NCI-H146 treated with DMSO at 0.1 percent for 48 hours (cell line): ENCODE results near the gene RNU6-9.

Experiments
- DNase-seq: peaks from one replicate; lab custom pipeline; 2025; ENCODE audit not compliant: unreplicated experiment; lab: John Stamatoyannopoulos, UW

RNU6-9 gene

DNA sequence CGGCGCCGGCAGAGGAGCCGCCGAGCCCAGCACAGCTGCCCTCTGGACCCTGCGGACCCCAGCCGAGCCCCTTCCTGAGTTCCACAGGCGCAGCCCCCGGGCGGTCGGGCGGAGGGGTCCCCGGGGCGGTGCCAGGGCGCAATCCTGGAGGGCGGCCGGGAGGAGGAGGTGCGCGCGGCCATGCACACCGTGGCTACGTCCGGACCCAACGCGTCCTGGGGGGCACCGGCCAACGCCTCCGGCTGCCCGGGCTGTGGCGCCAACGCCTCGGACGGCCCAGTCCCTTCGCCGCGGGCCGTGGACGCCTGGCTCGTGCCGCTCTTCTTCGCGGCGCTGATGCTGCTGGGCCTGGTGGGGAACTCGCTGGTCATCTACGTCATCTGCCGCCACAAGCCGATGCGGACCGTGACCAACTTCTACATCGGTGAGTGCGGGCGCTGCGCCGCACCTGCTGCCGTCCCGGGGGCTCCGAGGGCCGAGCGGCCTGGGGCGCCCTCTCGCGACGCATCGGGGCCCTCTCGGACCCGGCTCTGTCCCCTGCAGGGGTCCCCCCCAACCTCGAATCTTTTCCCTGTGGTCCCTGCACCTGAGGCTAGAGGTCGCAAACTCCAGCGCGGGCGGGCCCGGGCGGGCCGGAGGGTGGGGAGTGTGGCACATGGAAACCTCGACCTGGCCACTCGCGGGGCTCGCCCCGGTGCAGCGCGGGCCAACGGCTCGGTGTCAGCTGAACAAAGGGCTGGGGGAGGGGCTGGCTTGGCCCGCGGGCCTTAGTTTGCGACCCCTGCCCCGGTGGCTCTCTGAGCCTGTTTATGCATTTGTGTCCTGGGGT is 24.3 kb downstream of the RNU6-9 start, which contains the start of gene KISS1R:
Gene KISS1R (plus strand): TSS at position 11 of the 829 bp plus-strand sequence. CDS start 170 bp downstream, at position 181.
- peak; percentile 34 for DNase-seq

DNA sequence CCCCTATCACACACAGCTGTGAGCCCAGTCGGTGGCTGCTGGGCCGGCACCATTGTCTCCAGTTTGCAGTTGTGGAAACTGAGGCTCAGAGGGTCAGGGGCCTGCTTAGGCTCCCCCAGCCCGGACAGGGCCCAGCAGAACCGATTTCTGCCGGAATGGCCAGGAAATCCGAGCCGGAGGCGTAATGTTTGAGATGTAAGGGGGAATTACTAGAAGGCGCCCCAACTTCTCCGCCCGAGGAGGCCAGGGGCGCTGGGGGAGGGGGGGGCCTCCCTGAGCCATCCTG is 24.8 kb downstream of the RNU6-9 start:
- DNase-seq: no peak

DNA sequence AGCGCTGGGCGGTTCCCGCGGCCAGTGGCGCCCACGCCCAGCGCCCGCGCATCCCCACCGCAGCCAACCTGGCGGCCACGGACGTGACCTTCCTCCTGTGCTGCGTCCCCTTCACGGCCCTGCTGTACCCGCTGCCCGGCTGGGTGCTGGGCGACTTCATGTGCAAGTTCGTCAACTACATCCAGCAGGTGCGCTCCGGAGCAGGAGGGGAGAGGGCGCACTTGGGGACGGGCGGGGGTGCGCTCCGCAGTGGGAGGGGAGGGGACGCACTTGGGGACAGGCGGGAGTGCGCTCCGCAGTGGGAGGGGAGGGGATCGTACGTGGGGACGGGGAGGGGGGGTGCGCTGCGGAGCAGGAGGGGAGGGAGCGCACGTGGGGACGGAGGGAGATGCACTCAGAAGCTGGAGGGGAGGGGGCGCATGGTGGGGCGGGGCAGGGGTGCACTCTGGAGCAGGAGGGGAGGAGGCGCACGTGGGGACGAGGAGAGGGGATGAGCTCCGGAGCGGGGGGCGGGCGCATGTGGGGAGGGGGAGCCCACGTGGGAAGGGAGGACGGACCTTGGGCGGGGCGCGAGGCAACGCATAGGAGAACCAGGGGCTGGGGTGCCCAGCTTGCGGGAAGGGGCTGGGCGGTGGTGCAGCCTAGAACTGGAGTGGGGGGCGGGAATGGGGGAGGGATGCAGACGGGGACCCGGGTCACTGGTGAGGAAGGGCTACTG is 25.4 kb downstream of the RNU6-9 start:
- DNase-seq: peak; percentile 24

DNA sequence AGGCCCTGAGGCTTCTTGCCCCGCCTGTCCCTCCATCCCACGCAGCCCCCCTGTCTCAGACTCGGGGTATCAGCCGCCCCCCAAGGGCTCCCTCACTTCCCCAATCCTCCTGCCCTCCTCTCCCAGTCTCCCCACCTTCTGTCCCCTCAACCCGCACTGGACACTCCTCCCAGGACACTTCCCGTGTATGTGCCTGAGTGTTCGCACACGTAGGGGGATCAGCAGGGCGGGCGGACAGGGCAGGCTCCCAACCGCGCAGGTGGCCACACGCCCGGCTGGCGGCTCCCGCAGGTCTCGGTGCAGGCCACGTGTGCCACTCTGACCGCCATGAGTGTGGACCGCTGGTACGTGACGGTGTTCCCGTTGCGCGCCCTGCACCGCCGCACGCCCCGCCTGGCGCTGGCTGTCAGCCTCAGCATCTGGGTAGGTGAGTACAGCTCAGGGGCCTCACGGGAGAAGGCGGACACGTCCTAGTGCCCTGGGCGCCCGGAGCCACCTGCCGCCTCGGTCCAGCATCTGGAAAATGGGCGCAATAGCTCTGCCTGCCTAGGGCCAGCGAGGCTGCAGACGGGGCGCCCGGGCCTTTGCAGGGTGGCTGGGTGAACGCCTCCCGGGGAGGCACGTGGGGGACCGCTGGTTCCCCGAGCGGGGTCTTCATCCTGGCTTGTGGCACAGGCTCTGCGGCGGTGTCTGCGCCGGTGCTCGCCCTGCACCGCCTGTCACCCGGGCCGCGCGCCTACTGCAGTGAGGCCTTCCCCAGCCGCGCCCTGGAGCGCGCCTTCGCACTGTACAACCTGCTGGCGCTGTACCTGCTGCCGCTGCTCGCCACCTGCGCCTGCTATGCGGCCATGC is 26.1 kb downstream of the RNU6-9 start:
- DNase-seq: peak; percentile 60

DNA sequence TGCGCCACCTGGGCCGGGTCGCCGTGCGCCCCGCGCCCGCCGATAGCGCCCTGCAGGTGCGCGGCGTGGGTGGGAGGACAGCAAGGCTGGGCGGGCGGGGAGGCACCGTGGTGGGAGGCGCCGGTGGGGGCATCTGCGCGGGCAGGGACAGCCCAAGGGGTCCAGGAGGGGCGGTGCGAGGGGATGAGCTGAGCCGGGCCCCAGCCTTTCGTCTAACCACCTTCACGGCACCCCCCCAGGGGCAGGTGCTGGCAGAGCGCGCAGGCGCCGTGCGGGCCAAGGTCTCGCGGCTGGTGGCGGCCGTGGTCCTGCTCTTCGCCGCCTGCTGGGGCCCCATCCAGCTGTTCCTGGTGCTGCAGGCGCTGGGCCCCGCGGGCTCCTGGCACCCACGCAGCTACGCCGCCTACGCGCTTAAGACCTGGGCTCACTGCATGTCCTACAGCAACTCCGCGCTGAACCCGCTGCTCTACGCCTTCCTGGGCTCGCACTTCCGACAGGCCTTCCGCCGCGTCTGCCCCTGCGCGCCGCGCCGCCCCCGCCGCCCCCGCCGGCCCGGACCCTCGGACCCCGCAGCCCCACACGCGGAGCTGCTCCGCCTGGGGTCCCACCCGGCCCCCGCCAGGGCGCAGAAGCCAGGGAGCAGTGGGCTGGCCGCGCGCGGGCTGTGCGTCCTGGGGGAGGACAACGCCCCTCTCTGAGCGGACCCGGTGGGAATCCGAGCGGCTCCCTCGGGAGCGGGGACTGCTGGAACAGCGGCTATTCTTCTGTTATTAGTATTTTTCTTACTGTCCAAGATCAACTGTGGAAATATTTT is 27.0 kb downstream of the RNU6-9 start:
- DNase-seq: peak; percentile 60

DNA sequence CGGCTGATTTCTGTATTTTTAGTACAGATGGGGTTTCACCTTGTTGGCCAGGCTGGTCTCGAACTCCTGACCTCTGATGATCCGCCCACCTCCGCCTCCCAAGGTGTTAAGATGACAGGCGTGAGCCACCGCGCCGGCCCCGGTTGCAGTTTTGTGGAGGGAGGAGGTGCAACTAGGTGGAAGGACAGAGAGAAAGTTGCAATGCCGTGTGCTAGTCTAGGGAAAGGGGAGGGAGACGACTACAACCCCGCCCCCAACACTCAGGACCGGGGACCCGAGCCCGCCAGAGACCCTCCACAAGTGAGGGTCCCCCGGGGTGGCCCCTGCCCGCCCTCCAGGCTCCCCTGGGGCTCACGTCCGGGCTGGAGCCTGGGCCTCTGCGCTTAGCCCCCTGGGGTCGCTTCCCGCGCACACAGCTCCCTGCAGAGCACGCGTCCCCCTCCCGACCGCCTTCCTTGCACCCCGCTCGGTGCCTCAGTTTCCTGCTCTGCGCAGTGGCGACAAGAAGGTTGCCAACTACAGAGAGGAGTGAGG is 31.3 kb downstream of the RNU6-9 start:
- no peak for DNase-seq

DNA sequence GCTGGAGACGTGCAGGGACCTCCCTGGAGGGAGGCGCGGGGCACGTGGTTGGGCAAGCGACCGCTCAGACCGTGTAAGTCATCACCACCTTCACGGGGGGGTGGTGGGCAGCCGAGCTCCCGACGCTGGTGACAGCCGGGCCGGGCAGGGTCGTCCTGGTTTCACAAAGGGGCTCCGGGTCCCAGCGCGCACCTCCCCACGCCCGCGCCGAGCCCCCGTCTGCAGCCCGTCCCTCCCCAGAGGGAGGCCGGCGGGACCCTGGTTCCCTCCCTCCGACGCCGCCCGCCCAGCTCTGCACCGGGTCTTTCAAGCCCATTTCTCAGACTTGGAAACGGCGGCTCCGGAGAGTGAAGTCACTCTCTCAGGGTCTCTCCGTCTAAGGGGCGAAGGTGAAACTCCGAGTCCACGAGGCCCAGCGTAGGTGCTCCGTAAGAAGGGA is 31.8 kb downstream of the RNU6-9 start:
- peak; percentile 48 for DNase-seq

DNA sequence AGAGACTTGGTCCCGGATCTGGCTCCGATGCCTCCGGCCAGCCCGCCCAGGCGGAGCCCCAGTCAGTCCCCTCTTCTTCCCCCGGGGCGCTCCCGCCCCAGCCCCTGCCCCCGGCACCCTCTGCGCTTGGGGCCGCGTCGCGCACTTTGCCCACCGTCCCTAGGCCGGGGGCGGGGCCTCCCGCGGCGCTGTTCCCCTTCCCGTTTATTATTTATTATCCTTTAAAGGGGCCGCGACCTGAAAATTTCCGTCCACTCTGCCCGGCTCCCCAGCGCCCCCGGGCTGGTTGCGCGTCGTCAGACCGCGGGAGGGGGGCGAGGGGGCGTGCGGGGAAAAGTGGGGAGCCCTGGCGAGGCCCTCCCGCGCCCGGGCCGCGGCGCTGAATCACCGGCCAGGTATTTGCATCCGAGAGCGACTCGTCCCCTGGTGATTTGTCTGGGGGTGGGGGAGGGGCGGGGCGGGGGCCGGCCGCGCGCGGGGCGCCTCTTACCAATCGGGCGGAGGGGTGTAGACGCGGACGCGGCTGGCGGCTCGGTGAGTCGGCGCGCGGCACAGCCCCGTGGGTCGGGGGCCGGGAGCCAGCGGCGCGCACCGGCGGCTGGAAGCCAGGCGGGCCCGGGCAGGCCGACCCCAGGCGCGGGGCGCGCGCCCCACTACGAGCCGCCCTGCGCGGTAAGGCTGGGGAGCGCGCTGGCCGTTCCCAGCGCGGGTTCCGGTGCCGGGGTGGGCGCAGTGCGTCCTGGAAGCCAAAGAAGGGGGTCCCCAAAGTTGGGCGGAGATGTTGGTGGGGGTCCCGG is 32.4 kb downstream of the RNU6-9 start, which contains the start of gene ARID3A:
Gene ARID3A (plus strand): TSS at position 510 of the 797 bp plus-strand sequence. CDS start 3,494 bp downstream, outside the sequence.
- peak; percentile 48 for DNase-seq

DNA sequence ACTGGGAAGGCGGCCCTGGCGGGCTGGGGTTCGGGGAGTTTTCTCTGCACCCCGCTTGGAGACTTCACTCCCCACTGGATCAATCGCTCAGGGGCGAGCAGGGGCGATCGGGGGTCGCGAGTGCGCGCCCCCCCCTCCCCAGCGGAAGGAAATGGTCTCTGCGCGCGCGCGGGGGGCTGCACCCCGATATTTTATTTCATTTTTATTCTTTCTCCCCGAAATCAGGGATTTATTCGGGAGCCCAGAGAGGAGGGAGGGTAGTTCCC is 33.0 kb downstream of the RNU6-9 start:
- DNase-seq: no peak

DNA sequence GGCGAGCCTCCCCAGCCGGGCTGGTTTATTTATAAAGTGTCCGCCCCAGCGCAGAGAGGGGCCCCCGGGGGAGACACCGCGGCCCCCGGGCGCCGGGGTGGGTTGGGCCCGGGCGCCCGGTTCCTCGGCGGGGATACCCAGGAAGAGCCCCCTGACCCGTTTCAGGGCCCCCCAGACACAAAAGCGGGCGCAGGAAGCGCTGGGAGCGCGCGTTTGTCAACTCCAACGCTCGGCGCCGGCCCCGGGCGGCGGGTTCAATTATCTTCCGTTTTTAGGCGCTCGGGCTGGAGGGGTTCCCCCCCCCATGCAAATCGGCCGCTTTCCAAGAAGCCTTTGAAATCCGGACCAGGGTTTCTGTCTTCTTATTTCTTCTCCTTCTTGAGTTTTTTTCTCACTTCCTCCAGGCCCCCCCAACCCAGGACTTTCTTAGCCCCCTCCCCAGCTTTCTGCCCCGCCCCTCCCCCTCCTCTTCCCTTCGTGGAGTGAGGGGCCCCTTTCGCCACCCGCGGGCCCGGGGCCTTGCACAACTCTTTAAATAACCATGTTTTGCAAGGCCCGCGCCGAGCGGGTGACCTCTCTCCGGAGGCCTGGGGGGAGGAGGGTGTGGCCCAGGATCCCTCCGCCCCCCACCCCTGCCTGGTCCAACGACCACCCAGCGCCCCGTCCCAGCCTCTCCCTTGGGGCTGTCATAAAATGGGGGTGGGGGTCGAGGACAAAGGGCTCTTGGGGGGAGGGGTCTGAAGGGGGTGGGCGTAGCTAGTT is 33.5 kb downstream of the RNU6-9 start:
- no peak for DNase-seq

DNA sequence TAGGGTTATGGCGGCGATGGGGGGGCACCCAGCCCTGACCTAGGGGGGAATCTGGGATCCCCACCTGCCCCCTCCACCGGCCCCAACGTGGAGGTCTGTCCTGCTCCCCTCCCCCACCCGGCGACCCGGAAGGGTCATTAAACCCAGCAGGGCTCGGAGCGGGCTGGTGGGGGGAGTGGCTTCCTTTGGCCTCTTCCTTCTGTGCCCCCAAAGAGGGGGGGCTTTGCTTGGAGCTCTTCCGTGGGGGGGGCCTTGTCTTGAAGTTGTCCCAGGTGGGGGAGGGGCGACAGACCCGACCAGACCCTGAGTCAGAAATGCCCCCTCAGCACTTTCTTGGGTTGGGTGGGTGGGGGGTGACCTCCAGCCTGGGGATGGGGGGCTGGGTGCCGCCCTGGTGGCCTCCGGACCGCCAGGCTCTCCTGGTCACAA is 34.1 kb downstream of the RNU6-9 start:
- no peak for DNase-seq

DNA sequence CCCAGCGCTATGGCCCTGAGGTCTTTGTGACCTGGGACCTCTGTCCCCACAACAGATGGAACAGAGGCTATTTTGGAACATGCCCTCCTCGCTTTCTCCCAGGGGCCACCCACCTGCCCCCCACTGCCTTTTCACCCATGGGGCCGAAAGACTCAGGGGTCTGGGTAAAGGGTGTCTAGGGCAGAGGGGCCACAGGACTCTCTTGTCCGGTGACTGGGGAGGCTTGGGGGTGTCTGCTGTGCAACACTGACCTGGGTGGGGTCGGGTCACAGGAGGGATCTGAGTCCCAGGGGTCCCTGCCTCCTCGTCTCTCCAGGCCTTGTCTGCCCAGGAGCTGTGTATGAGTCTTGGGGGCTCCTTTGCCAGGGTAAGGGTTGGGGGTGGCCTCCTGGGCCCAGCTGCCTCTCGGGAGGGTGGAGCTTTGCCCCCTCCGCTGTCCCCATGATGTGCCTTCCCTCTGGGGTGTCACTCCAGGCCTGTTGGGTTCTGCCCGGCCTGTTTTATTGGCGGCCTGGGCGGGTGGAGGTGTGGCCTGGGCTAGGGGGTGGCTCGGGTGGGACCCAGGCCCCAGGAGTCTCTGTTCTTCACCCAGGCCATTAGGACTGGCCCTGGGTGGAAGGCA is 34.6 kb downstream of the RNU6-9 start:
- no peak for DNase-seq

DNA sequence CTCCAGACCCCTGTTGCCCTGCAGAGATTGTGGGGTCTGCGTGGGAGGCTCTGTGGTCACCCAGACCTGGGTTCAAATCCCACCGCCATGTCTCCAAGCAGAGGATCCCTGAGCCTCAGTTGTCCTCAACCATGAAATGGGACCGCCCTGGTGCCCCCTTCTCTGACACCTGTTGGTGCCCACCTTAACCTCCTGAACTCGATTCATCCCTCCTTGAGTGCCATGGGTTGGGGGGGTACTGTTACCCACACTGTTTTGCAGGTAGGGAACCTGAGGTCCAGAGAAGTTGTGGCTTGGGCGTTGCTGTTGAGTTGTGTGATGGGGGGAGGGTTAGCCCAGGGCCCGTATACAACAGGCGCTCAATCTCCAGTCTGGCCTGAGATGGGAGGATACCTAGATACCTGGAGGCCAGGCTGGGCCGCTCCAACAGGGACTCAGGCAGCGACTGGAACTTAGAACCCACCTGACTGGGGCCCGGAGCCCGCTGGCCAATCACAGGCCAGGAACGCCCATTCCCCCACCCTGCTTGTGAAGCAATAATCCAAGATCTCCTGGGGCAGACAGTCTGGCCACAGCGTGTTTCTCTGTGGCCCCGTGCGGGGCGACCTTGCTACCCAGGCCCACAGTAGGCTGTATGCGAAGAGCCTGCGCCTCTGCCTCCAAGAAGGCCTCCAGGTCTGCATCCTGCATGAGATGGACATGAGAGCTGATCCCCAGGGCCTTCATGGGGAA is 35.4 kb downstream of the RNU6-9 start:
- DNase-seq: no peak

DNA sequence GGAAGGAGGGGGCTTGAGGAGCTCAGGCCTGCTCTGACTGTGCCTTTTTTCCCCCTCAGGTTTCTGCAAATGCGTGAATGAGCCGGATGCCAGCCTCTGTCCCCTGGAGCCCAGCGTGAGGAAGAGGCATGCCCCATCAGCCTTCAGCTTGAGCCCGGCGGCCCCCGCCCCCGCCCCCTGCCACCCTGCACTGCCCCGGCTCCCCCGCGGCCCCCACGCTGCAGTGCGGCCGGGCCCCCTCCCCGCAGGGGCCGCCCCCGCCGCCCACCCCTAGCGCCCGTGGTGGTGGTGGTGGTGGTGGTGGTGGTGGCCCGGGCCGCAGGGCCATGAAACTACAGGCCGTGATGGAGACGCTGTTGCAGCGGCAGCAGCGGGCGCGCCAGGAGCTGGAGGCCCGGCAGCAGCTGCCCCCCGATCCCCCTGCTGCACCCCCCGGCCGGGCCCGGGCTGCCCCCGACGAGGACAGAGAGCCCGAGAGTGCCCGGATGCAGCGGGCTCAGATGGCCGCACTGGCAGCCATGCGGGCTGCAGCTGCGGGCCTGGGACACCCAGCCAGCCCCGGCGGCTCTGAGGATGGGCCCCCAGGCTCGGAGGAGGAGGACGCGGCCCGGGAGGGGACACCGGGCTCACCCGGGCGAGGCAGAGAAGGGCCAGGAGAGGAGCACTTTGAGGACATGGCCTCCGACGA is 36.1 kb downstream of the RNU6-9 start:
- DNase-seq: no peak

DNA sequence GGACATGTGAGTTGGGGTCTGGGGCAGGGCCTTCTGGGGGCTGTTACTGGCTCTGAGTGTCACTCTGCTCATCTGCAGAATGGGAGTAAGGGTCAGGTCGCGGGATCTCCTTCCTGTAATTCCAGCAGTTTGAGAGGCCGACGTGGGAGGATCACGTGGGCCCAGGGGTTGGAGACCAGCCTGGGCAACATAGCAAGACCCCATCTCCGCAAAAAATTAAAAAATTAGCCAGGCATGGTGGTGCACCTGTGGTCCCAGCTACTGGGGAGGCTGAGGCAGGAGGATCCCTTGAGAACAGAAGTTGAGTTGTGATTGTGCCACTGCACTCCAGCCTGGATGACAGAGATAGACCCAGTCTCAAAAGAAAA is 36.6 kb downstream of the RNU6-9 start:
- DNase-seq: no peak

DNA sequence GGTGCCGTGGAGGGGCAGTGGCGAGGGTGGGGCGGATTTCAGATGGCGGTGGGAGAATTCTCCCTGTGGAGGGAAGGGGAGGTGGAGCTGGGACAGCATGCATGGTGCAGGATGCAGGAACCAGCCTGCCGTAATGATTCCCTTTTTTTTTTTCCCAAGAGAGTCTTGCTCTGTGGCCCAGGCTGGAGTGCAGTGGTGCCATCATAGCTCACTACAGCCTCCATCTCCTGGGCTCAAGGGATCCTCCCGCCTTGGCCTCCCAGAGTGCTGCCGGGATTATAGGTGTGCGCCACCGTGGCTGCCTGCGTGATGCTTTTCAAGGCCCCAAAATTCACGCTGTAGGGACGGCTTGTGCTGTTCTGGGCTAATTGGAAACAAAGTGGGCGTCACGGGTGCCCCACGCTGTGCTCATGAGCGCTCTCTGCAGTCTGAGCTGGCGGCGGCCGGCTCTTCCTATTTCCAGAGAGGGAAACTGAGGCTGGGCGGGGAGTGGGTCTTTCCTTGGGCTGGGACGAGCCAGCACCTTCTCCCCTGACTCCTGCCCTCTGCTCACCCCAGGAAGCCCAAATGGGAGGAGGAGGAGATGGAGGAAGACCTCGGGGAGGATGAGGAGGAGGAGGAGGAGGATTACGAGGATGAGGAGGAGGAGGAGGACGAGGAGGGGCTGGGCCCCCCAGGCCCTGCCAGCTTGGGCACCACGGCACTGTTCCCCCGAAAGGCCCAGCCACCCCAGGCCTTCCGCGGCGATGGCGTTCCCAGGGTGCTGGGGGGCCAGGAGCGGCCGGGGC is 38.8 kb downstream of the RNU6-9 start:
- no peak for DNase-seq
